Caco-2 (cell line): ENCODE data around the gene CCDC154. TPM values are rescaled to one million over a fixed set of nuclear protein-coding genes. Genes with fewer than 3 reads are reported as not detected.

Experiments
- BruUV-seq: library from RNA; stranded (reverse); fragments of 400-500 nt; replicated peaks from 2 replicates; lab custom pipeline; 2021; lab: Mats Ljungman, UMichigan
- CTCF ChIA-PET: fragments of 300-600 bp; sonication (Branson Sonifier 250); formaldehyde crosslinking; loops from one replicate; lab custom pipeline; 2022; ENCODE audit warnings: antibody characterized with exemption; lab: Charles Lee
- POLR2A ChIA-PET: fragments of 300-600 bp; sonication (Branson Sonifier 250); formaldehyde crosslinking; loops from one replicate; lab custom pipeline; 2022; ENCODE audit warnings: antibody characterized with exemption; lab: Charles Lee
- DNase-seq, 2 experiments: peaks; one replicate each; pipeline versions ENCODE4 v3.0.0 to v3.0.0-alpha.2; 2020 to 2022
- H3K27me3 ChIP-seq: replicated peaks from 2 replicates; pipeline ENCODE4 v1.6.0; 2011; ENCODE audit warnings: low read length; ENCODE audit not compliant: control insufficient read depth, insufficient read depth
- H3K36me3 ChIP-seq: 2 replicates; pipeline ENCODE4 v1.5.1; 2011; ENCODE audit warnings: low read length; ENCODE audit not compliant: control insufficient read depth, insufficient read depth
- H3K4me1 ChIP-seq: fragments of 250-450 bp; sonication (Bioruptor Pico); 2 replicates; pipeline ENCODE4 v1.5.1; 2020; ENCODE audit warnings: mild to moderate bottlenecking
- H3K4me3 ChIP-seq: 2 replicates; pipeline ENCODE4 v1.5.1; 2011; ENCODE audit warnings: low read depth, mild to moderate bottlenecking, control low read depth, low read length
- H3K9me3 ChIP-seq: fragments of 250-450 bp; sonication (Bioruptor Pico); 2 replicates; pipeline ENCODE4 v1.5.1; 2020; ENCODE audit warnings: mild to moderate bottlenecking, moderate library complexity
- H3K27ac Mint-ChIP-seq: one replicate; pipeline ENCODE4 v1.8.0; 2022; ENCODE audit warnings: mixed read lengths; ENCODE audit not compliant: unreplicated experiment
- H3K27me3 Mint-ChIP-seq: one replicate; pipeline ENCODE4 v1.8.0; 2022; ENCODE audit warnings: mixed read lengths; ENCODE audit not compliant: insufficient read depth, unreplicated experiment
- H3K36me3 Mint-ChIP-seq: one replicate; pipeline ENCODE4 v1.8.0; 2022; ENCODE audit warnings: mild to moderate bottlenecking, mixed read lengths; ENCODE audit not compliant: insufficient read depth, unreplicated experiment
- H3K4me1 Mint-ChIP-seq: one replicate; pipeline ENCODE4 v1.8.0; 2022; ENCODE audit warnings: low read depth, mixed read lengths; ENCODE audit not compliant: unreplicated experiment
- H3K4me3 Mint-ChIP-seq: one replicate; pipeline ENCODE4 v1.8.0; 2022; ENCODE audit warnings: mild to moderate bottlenecking, moderate library complexity, mixed read lengths; ENCODE audit not compliant: unreplicated experiment
- H3K9me3 Mint-ChIP-seq: one replicate; pipeline ENCODE4 v1.8.0; 2022; ENCODE audit warnings: mixed read lengths; ENCODE audit not compliant: unreplicated experiment
- CTCF ChIP-seq, 2 experiments: fragments of 200-600 bp in 1 of 2; IDR thresholded peaks; 1 replicate in 1 of 2; 2 replicates in 1 of 2; pipeline versions ENCODE4 v1.5.1 to v1.8.0; 2011 to 2022; ENCODE audit warnings: antibody characterized with exemption in 1 of 2, control low read depth in 1 of 2, inconsistent platforms in 1 of 2, low read depth in 1 of 2, low read length in 1 of 2, mild to moderate bottlenecking in 1 of 2, moderate library complexity in 1 of 2; ENCODE audit not compliant: insufficient read depth in 1 of 2, severe bottlenecking in 1 of 2, unreplicated experiment in 1 of 2
- intact Hi-C: fragments of 100-400 bp; cut with micrococcal nuclease; formaldehyde crosslinking; loops from one replicate; pipeline ENCODE4 v1.10.0; 2022; ENCODE audit not compliant: unreplicated experiment
- total RNA-seq: library from RNA; stranded (reverse); gene quantifications from 2 replicates; pipeline ENCODE4 v1.2.3, GENCODE V29; 2022

Gene CCDC154
- total RNA-seq, 1 experiment from 2014 or later: 1.1 TPM

- peaks cover 12% of the 10 kb centered on the region for H3K36me3 Mint-ChIP-seq
- Histone ChIP-seq H3K9me3 (peaks cover 9% of the 10 kb centered on the region), H3K4me3 (no peak overlapping the region), H3K4me1 (peaks cover 13% of the 10 kb centered on the region), H3K36me3 (no peaks in the 10 kb centered on the region), H3K27me3 (no peaks in the 10 kb centered on the region)
- H3K4me3 Mint-ChIP-seq: no peak overlapping the region
- intact Hi-C loops: loop anchor here (10.0 kb wide), 1 partner anchor 49 kb away; the partner anchor contains the start of gene CLCN7
- no TSS peak for BruUV-seq
- H3K27me3 Mint-ChIP-seq: no peaks in the 10 kb centered on the region
- ChIA-PET CTCF (no interaction called here), POLR2A (no interaction called here)
- no peaks in the 10 kb centered on the region for H3K4me1 Mint-ChIP-seq
- H3K27ac Mint-ChIP-seq: no peak overlapping the region
- no peak for DNase-seq
- H3K9me3 Mint-ChIP-seq: no peaks in the 10 kb centered on the region
- no peak for TF ChIP-seq CTCF (IDR thresholded peaks at IDR 0.05; ENCODE audit: insufficient read depth in 1 of 2, low read depth in 1 of 2, low read length in 1 of 2, severe bottlenecking in 1 of 2, unreplicated experiment in 1 of 2)
Measured at GRCh38 chr16:1425616-1426370, 18.6 kb downstream of the CCDC154 start.

- DNase-seq: no peak
- H3K4me1 Mint-ChIP-seq: no peaks in the 10 kb centered on the region
- no peaks in the 10 kb centered on the region for H3K36me3 ChIP-seq
- no peaks in the 10 kb centered on the region for H3K9me3 Mint-ChIP-seq
- H3K27ac Mint-ChIP-seq: no peak overlapping the region
- CTCF ChIA-PET: no interaction called here
- H3K4me1 ChIP-seq: no peaks in the 10 kb centered on the region
- H3K27me3 Mint-ChIP-seq: no peaks in the 10 kb centered on the region
- peaks cover 22% of the 10 kb centered on the region for H3K36me3 Mint-ChIP-seq
- intact Hi-C loops: loop anchor here (10.0 kb wide), 1 partner anchor 51 kb away; the partner anchor contains the start of gene CLCN7
- H3K4me3 ChIP-seq: no peak overlapping the region
- H3K9me3 ChIP-seq: peaks cover 9% of the 10 kb centered on the region
- H3K4me3 Mint-ChIP-seq: no peak overlapping the region
- no TSS peak for BruUV-seq
- H3K27me3 ChIP-seq: no peaks in the 10 kb centered on the region
- POLR2A ChIA-PET: interaction anchor here (0.6 kb wide), 1 partner anchor 219 kb away, joined by 3 read pairs; no protein-coding TSS in a partner anchor
- TF ChIP-seq CTCF (IDR thresholded peaks at IDR 0.05; ENCODE audit: insufficient read depth in 1 of 2, low read depth in 1 of 2, low read length in 1 of 2, severe bottlenecking in 1 of 2, unreplicated experiment in 1 of 2): no peak
Measured at GRCh38 chr16:1424028-1424427, 20.3 kb downstream of the CCDC154 start.

GRCh38 chr16:1422076-1422475 is 22.3 kb downstream of the CCDC154 start:
- Histone ChIP-seq H3K27me3 (no peaks in the 10 kb centered on the region), H3K9me3 (peaks cover 9% of the 10 kb centered on the region), H3K4me1 (peaks cover 9% of the 10 kb centered on the region; the same call in 1 of the 2 replicates), H3K36me3 (no peaks in the 10 kb centered on the region; the same call in 1 of the 2 replicates), H3K4me3 (no peak overlapping the region)
- no TSS peak for BruUV-seq
- Mint-ChIP-seq H3K4me3 (peak overlapping the region; percentile 46), H3K4me1 (no peaks in the 10 kb centered on the region), H3K27me3 (no peaks in the 10 kb centered on the region), H3K9me3 (no peaks in the 10 kb centered on the region), H3K36me3 (peaks cover 31% of the 10 kb centered on the region), H3K27ac (peak overlapping the region; percentile 95)
- TF ChIP-seq CTCF (IDR thresholded peaks at IDR 0.05; ENCODE audit: insufficient read depth in 1 of 2, low read depth in 1 of 2, low read length in 1 of 2, severe bottlenecking in 1 of 2, unreplicated experiment in 1 of 2): no peak
- POLR2A ChIA-PET: interaction anchor here (1.8 kb wide), 1 partner anchor 9 kb away, joined by 16 read pairs; the partner anchor contains the start of gene PERCC1
- DNase-seq: no peak
- CTCF ChIA-PET: no interaction called here
- intact Hi-C loops: loop anchor here (10.0 kb wide), 1 partner anchor 53 kb away; the partner anchor contains the start of gene CLCN7
